GM13976 (cell line): ENCODE measurements around the gene LRRC74A.
"Not testable (repeated sequence)": the region's sequence is repeated elsewhere in the genome, so short reads cannot be mapped to it uniquely, and the experiment has no call there.

Source experiments
- DNase-seq: peaks from one replicate; pipeline ENCODE4 v3.0.0; 2012; ENCODE audit warnings: low spot score
- CTCF ChIP-seq: IDR thresholded peaks from 2 replicates; pipeline ENCODE4 v1.5.1; 2012; ENCODE audit warnings: borderline replicate concordance, mild to moderate bottlenecking; ENCODE audit not compliant: insufficient read depth; ENCODE audit errors: extremely low read depth, missing control alignments, control extremely low read depth
- in situ Hi-C: fragments of 300-500 bp; cut with MboI; formaldehyde crosslinking; loops from one replicate; pipeline ENCODE4 v1.12.0; 2022; ENCODE audit warnings: low sequenced_read_pairs, mixed read lengths, inconsistent platforms; ENCODE audit not compliant: unreplicated experiment

Gene LRRC74A

GRCh38 chr14:76887191-76887590 is 61.0 kb downstream of the LRRC74A start:
- in situ Hi-C loops: loop anchor here (10.0 kb wide), 1 partner anchor 178 kb away; no protein-coding TSS in a partner anchor
- DNase-seq: no peak
- no peak for TF ChIP-seq CTCF

DNA sequence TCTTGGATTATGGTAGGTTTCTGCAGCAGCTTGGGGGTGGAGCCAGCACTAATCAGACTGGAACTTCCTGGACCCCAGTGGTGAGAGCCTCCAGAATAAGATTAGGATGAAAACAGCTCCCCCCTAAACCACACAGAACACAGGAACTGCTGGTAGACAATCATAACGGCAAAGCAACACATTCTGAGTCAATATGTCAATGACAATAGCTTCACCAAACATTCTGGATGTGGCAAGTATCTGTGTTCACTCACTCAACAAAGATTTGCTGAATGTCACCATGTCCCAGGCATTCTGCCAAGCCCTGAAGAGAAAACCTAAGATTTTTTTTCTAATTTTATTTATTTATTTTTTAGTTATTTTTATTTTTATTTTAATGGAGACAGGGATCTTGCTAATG is 65.2 kb downstream of the LRRC74A start:
- no peak for TF ChIP-seq CTCF
- no peak for DNase-seq
- in situ Hi-C loops: no loop called here

- TF ChIP-seq CTCF: no peak
- DNase-seq: no peak
- in situ Hi-C loops: no loop called here
These were observed 68.1 kb downstream of the LRRC74A start for GRCh38 chr14:76894308-76894707.

- DNase-seq, in situ Hi-C loops: not testable (repeated sequence)
These were observed 71.8 kb downstream of the LRRC74A start for GRCh38 chr14:76898006-76898405.

GRCh38 chr14:76900682-76901081 is 74.5 kb downstream of the LRRC74A start:
- in situ Hi-C loops: no loop called here
- no peak for DNase-seq
- TF ChIP-seq CTCF: no peak

DNA sequence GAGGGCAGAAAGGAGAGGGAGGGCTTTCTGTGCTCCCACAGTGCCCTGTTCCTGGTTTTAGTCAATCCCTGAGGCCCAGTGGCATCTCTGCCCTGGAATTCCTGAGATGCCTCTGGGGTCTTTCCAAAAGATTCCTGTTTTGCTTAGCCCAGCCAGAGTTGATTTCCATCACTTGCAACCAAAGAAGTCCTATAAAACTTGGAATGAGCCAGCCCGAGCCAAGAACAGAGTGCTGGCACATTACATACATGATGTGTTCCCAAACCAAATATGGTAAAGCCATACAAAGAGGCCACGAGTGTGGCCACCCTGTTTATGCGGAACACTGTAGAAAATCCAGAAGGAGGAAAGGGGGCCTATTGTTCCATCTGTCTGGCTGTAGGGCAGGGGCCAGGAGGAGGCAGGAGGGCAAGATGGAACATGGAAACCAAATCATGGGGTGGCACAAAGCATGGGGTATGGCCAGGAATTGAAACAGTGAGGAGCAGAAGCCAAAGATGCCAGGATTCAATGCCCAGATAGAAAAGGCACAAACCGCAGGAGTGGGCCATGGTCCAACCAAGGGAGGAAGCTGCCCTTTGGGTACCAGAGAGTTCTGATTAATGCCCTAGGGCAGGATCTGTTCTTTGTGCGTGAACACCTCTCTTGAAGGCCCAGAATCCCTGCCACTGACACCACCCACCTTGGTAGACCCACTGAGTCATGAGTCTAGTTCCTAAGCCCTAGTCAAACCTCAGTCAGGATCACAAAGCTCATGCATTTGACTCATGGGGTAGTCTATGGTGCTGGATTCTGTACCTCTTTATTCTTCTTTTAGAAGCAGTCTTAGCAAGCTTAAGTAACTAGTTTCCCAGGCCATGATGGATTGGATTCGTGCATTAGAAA is 75.2 kb downstream of the LRRC74A start:
- in situ Hi-C loops: no loop called here
- DNase-seq: no peak
- no peak for TF ChIP-seq CTCF

GRCh38 chr14:76902591-76902990 is 76.4 kb downstream of the LRRC74A start:
- in situ Hi-C loops: no loop called here
- TF ChIP-seq CTCF: no peak
- DNase-seq: no peak
